ENCODE results near the gene PRR5.
A peak's percentile ranks its signal among the peaks of the same experiment; 100 is the strongest.

PRR5 gene

DNA sequence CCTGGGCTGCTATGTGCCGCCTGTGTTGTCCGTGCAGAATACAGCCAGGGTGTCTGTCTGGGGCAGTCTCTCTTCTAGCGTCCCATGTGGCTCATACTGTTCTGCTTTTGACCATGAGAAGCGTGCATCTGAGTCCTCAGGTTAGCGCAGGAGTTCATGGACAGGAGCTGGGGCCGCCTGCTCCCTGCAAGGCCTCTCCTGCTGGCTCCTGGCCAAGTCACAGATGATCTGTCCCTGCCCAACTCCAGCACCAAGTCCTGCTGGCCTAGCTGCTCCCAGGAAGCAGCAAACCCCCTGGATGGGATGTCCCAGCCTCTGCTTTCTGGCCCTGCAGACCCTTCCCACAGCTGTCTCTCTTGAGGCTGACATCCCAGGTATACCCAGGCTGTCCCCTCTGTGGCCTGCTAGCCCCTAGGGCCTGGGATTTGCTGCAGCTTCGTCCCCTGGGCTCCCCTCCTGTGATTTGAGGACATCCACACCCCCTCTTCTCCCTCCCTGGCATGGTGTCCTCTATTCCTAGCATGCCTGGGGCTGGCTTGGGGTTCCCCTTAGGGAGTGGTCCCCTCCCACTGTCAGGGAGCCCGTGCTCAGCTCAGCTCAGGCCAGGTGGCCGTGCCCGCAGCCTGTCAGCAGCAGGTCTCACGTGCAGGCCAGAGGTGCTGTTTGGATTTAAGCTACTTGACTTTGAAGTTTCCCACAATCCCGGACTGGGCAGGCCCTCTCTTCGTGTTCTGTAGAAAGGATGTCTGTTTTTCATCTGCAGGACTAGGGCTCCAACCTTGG lies 17.8 kb downstream of the PRR5 start:
- ATAC-seq = no peak

DNA sequence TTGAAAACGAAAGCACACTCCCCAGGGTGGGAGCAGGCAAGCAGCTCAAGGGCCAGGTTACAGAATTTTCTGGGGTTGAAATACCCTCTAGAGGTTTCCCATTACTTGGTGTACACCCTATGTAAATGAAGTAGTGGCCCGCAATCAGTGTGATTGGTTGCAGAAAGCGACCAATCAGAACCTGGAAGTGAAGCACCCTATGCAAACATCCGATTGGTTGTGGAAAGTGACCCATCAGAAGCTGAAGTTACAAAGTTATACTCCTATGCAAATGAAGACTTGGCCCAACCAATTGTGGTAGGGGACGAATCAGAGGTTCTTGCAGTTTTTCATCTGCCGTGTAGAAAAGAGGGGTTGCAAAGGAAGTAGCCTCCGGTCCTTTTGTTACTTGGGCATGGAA lies 19.2 kb downstream of the PRR5 start:
- ATAC-seq = no peak

DNA sequence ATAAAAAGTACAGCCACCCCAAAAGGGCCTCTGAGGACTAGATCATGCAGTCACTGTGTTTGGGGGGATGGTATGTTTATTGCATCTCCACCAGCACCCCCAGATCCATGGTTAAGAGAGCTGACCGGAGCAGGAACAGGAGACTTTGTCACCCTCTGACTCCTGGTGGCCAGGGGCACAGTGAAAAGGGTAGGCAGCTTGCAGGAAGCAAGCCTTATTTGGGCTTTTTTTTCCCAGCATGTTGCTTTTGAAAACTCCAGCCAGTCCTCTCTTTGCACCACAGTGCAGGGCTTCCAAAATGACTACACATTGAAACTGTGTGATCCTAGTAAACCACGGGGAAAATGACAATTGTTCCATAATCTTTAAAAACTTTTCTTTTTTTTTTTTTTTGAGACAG lies 20.6 kb downstream of the PRR5 start:
- no peak for ATAC-seq

DNA sequence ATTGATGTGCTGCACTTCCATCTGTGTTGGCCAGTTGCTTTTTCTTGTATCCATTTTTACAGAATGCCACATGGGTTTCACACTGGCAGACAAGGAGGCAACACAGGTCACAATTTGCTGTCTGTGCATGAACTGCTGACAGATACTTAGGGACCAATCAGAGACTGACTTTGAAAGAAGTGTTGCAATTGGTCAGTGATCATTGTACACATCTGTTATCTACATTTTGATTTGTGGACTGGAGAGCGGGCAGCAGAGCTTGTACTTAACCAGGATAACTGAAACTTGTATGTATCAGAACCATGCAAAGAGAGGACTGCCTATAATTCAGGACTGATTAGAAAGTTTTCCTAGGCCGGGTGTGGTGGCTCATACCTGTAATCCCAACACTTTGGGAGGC lies 21.8 kb downstream of the PRR5 start:
- no peak for ATAC-seq

DNA sequence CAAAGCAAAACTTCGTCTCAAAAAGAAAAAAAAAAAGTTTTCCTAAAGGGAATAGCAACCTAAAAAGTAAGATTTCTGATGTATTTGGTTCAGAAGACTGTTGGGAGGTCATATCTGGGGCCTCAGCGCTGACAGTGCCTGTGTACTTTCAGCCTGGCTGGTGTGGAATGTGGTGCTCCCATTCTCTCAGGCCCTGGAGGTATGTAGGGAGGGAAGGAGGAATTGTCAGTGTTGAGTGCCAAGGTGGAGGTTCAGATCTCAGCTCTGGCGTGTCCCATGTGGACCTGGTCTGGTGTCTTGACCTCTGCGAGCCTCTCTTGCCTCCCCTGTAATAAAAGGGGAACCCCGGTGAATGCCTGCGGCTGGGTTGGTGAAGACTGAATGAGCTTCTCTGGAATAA lies 22.4 kb downstream of the PRR5 start:
- ATAC-seq = no peak

GRCh38 chr22:44724859-44725258 lies 22.9 kb downstream of the PRR5 start:
- ATAC-seq = no peak

GRCh38 chr22:44726439-44726838 lies 24.4 kb downstream of the PRR5 start:
- ATAC-seq = no peak

GRCh38 chr22:44727148-44727547 lies 25.1 kb downstream of the PRR5 start:
- ATAC-seq = no peak

DNA sequence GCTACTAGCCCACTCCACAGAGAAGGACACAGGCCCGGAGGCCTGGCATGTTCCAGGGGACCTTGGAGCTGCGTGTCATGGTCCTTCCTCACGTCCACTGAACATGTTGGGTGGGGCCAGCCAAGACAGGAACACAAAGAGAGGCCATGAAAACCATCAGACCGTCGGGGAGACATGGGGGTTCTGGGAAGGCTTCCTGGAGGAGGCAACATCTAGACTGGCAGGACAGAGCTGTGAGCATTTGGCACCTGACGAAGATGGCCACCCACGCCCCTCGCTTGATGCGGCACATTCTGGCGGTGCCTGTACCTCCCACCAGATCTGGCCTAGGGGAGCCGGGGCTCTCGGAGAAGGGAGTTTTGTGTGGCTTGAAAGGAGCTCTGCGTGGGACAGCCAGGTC lies 25.7 kb downstream of the PRR5 start:
- ATAC-seq = no peak

GRCh38 chr22:44728761-44729324 lies 26.8 kb downstream of the PRR5 start:
- no peak for ATAC-seq

GRCh38 chr22:44729391-44730021 lies 27.5 kb downstream of the PRR5 start:
- ATAC-seq = no peak

- no peak for ATAC-seq
Measured at GRCh38 chr22:44730022-44730393, 28.0 kb downstream of the PRR5 start.

DNA sequence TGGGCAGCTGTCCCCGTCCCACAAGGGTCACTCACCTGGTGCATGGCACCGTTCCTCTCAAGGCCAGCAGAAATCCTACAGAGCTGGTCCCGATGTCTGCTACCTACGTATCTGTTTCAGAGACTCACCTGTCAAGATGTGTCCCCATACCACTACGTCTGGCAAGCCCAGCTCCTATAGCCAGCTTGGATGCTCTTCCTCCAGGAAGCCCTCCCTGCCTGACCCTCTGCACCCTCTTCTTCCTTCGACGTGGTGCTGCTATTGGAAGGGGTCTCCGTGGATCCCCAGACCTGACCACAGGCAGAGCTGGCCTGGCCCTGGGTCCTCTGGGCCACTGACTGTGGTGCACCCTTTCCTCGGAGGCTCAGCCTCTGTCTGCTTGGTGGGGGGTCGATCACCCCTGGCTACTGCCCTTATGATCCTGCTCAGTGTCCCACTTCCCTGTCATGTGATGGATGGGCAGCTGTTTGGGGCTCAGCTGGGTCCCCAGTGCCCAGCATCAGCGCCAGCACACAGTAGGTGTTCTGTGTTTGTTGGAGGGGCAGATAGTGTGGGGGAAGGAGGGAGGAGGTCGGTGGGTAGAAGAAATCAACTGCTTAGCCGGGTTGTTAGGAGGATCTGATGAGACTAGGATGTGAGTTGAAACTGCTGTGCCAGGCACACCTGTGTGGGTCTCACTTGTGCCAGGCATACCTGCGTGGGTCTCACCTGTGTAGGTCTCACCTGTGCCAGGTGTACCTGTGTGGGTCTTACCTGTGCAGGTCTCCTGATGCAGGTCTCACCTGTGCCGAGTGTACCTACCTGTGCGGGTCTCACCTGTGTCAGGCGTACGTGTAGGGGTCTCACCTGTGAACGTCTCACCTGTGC lies 28.7 kb downstream of the PRR5 start:
- ATAC-seq = no peak

- no peak for ATAC-seq
Measured at GRCh38 chr22:44731357-44731970, 29.5 kb downstream of the PRR5 start.

- no peak for ATAC-seq
Measured at GRCh38 chr22:44732017-44732561, 30.1 kb downstream of the PRR5 start.

- ATAC-seq = no peak
Measured at GRCh38 chr22:44732661-44733060, 30.7 kb downstream of the PRR5 start.

DNA sequence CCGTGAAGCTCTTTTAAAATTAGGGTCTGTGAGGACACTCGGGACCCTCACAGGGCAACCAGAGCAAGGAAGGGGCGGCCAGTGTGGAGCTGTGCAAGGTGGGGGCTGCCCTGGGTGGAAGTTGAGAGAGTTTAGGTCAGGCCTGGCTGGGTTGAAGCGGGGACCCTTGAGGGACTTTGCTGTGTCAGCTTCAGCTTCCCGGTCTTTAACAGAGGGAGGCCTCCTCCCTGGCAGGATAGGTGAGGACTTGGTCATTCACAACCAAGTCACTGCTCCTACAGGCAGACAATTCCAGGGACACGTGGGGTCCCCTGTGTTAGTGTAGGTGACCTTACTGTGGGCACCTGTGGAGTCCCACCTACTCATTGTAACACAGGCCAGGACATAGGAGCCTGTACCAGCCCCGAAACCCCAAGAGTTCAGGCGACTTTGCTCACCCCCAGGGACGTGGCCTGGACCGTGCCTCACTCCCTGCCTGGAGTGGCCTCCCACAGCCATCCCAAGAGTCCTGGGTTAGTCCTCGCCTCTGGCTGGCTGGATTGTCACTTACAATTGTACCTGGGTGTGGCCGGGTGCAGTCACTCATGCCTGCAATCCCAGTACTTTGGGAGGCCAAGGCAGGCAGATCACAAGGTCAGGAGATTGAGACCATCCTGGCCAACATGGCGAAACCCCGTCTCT lies 31.6 kb downstream of the PRR5 start:
- ATAC-seq = no peak

DNA sequence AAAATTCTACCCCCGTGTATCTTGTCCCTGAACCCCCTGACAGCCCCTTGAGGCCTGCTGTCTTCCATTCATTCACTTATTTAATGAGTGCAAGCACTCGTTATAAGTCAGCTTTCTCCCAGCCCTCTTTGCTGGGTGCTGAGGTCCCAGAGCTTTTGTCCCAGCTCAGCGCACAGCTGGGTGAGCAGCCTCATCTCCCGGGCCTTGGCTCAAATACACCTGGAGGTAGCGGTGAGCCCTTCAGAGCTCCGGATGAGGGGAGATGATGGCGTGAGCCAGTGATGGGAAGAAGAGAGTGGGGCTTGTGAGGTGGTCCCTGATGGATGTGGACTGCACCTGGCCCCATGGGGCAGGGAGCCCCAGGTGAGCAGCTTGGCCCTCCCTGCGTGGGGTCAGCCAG lies 32.3 kb downstream of the PRR5 start:
- ATAC-seq = no peak

DNA sequence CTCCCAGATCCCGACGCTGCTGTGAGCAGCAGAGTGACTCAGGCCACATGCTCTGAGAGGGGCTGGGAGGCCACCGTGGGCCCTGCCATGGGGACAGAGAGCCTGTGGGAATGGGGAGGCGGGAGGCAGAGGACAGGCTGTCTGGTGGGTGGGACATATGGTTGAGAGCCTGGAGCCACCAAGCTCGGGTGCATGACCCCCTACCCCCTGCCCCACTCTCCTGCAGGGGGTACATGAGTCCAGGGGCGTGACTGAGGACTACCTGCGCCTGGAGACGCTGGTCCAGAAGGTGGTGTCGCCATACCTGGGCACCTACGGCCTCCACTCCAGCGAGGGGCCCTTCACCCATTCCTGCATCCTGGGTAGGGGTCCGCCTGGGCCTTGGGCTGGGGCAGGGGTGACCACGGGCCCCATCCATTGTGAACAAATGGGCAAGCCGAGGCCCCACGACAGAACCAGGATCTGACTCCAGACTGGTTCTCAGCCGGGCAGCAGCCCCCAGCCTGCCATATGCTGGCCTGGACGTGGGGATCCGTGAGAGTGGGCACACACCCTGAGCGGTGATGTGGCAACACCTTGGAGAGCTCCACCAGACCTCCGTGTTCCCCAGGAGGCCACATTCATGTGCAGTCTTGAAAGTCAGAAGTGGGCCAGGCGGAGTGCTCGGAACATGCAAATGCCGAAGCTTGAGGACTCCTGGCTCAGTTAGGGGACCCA lies 33.0 kb downstream of the PRR5 start:
- no peak for ATAC-seq

- ATAC-seq = peak; percentile 69 to 72
Measured at GRCh38 chr22:44735518-44736428, 33.8 kb downstream of the PRR5 start.
